Measurements from ENCODE around the gene NXNL2. TPM values are rescaled to one million over a fixed set of nuclear protein-coding genes. Genes with fewer than 3 reads are reported as not detected.

NXNL2 gene
- total RNA-seq, 1 donor, result 1.1 TPM

DNA sequence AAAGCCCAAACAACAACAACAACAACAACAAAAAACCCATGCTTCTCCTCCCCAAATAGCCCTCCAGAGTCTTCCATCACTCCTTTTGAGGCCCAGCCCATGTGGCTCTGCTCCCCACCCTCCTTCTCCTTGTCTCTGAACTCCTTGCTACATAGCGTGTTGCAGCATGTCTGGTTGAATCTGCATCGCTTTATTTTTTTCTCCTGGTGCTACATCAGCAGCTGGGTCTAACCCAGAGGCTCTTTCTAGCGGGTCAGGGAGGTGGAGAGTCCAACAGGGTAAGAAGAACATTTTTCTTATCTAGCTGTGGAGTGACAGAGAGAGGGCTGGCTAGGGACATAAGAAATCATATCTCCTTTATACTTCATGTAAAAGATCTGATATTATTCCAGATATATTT is 18.4 kb downstream of the NXNL2 start:
- no peak overlapping the region for H3K4me3 ChIP-seq (ENCODE audit: low read depth, low read length)
- DNase-seq (ENCODE audit: low read depth), result no peak
- TF ChIP-seq, protein P1, sequence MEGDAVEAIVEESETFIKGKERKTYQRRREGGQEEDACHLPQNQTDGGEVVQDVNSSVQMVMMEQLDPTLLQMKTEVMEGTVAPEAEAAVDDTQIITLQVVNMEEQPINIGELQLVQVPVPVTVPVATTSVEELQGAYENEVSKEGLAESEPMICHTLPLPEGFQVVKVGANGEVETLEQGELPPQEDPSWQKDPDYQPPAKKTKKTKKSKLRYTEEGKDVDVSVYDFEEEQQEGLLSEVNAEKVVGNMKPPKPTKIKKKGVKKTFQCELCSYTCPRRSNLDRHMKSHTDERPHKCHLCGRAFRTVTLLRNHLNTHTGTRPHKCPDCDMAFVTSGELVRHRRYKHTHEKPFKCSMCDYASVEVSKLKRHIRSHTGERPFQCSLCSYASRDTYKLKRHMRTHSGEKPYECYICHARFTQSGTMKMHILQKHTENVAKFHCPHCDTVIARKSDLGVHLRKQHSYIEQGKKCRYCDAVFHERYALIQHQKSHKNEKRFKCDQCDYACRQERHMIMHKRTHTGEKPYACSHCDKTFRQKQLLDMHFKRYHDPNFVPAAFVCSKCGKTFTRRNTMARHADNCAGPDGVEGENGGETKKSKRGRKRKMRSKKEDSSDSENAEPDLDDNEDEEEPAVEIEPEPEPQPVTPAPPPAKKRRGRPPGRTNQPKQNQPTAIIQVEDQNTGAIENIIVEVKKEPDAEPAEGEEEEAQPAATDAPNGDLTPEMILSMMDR (IDR thresholded peaks at IDR 0.05; ENCODE audit: insufficient read depth, low read length), result no peak

DNA sequence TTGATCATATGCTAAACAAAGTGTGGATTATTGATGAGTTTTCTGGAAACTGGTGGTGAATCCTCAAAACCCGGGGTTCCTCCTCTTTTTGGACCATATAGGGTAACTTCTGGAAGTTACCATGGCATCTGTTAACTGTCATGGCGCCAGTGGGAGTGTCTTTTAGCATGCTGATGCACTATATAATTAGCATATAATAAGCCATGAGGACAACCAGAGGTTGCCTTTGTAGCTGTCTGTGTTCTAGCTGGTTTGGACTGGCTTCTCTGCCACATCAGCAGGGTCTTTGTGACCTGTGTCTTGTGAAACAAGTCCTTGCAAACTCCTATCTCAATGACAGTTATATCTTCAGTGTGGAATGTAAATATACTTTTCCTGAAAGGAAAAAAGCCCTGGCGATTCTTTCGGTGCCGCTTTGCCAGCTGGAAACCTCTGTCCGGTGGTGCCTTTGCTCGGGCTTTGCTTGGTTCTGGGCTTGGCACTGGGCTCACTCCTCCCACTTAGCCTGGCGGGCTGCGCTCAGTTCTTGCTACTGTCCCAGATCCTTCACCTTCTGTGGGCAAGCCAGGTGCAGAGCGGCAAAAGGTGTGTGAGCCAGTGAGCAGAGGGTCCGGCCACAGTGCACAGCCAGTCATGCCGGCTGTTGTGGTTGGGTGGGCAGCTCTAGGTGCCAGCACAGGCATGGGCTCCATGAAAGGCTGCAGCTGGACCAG is 20.4 kb downstream of the NXNL2 start:
- TF ChIP-seq, protein P1 (IDR thresholded peaks at IDR 0.05; ENCODE audit: insufficient read depth, low read length), result no peak
- no peak for DNase-seq (ENCODE audit: low read depth)
- H3K4me3 ChIP-seq (ENCODE audit: low read depth, low read length), result no peak overlapping the region

DNA sequence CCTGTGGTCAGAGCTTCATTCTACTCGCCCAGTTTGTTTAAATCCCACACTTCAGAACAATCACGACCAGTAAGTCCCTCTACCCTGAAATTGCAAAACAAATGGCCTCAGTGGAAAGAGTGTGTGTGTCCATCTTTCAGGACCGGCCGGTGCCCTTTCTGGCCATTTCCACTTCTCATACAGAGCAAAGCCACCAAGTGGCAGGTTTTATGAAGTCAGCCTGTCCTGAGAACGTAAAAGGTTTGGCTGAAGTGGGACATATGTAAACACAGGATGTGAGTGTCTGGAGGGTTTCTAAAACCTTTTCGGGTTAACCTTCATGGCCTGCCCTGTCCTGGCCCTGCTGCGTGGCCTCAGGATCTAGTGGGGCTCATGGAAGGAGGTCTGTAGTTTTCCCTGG is 24.7 kb downstream of the NXNL2 start:
- peak; percentile 20 for DNase-seq (ENCODE audit: low read depth)
- no peak overlapping the region for H3K4me3 ChIP-seq (ENCODE audit: low read depth, low read length)
- TF ChIP-seq, protein P1 (IDR thresholded peaks at IDR 0.05; ENCODE audit: insufficient read depth, low read length), result peak; percentile 16

DNA sequence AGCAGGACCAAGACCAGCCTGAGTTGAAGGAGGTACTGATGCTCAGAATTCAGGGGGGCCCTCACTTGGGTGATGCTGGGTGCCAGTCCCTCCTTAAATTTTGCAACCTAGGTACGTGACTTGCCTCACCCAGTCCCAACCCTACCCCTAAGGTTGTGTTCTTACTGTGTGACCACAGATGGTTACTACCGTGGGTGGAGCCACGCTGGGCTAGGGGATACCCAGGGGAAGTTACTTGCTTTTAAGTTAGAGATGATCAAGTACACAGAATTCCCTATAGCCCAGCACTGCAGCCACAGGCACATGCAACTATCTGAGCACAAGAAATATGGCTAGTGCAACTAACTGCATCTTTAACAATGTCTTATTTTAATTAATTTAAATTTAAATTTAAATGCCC is 32.9 kb downstream of the NXNL2 start:
- DNase-seq (ENCODE audit: low read depth), result no peak
- TF ChIP-seq, protein P1 (IDR thresholded peaks at IDR 0.05; ENCODE audit: insufficient read depth, low read length), result no peak
- H3K4me3 ChIP-seq (ENCODE audit: low read depth, low read length), result no peak overlapping the region

DNA sequence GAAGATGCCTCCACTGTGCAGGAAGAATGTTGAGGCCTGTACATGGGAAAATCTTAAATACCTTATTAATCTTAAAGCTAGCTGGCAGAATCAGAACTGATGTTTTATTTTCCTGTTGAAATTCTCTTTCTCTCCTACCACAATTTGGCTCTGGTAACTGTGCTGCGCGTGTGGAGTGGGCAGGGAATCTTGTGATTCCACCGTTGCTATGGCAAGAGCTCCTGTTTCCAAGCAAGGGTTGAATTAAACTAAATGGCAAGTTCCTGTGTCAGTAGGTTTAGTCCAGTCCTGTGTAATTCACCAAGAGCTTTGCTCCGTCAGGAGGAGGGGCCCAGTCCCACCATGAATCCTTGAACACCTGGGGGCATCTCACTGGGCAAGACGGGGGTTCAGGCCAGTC is 36.4 kb downstream of the NXNL2 start:
- no peak for DNase-seq (ENCODE audit: low read depth)

DNA sequence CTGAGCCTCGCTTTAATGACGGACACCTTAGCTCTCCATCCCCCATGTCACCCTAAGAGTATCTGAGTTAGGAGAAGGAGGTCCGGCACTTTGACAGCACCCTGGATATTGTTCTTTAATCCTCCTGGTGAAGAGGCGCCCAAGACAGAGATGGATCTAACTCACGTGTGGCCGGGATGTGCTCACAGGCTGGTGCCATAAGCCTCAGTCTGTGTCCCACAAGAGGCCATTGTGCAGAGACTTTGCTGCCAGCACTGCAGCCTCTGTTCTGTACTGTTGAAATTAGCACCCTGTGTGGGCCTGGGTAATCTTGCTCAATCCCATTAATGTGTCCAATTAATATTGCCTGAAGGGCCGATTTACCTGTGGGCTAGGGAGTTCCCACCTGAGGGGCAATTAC is 37.7 kb downstream of the NXNL2 start:
- TF ChIP-seq, protein P1 (IDR thresholded peaks at IDR 0.05; ENCODE audit: insufficient read depth, low read length), result no peak
- DNase-seq (ENCODE audit: low read depth), result no peak
- no peak overlapping the region for H3K4me3 ChIP-seq (ENCODE audit: low read depth, low read length)

More for the DNA sequence above, 36.4 kb downstream of the NXNL2 start:
- no peak overlapping the region for H3K4me3 ChIP-seq (ENCODE audit: low read depth, low read length)
- TF ChIP-seq, protein P1 (IDR thresholded peaks at IDR 0.05; ENCODE audit: insufficient read depth, low read length), result no peak

DNA sequence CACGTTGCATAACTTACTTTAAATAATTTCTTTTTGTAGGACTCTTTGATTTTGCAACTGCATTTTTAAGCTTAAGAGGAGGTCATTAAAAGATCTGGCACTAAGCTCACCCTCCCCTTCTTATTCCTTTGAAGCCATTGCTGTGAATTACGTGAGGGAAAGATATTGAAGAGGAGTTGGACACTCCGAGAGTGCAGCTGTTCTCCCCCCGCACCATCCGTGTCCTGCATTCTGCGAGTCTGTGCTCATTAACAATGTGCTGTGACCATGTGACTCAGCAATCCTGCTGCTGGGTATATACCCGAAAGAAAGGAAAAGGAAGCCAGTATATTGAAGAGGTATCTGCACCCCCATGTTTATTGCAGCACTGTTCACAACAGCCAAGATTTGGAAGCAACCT is 40.0 kb downstream of the NXNL2 start:
- H3K4me3 ChIP-seq (ENCODE audit: low read depth, low read length), result no peak overlapping the region
- TF ChIP-seq, protein P1 (IDR thresholded peaks at IDR 0.05; ENCODE audit: insufficient read depth, low read length), result no peak
- DNase-seq (ENCODE audit: low read depth), result peak; percentile 52
